PC-3 (cell line): ENCODE measurements around the gene GNL3L.

ENCODE experiments used
- EZH2 ChIP-seq: fragments of 300-600 bp; sonication (generic); IDR thresholded peaks from one replicate; pipeline ENCODE4 v1.6.1; 2017; ENCODE audit warnings: antibody characterized with exemption, mild to moderate bottlenecking, low read length; ENCODE audit not compliant: unreplicated experiment
- TF ChIP-seq, protein P1 (sequence below): fragments of 300-600 bp; sonication (generic); conservative IDR thresholded peaks from 2 replicates; pipeline ENCODE4 v1.5.1; 2017; ENCODE audit warnings: antibody characterized with exemption, low read depth, mild to moderate bottlenecking, low read length

GRCh38 chrX:54529552-54530356 is at the start of gene GNL3L:
- TF ChIP-seq, protein P1, sequence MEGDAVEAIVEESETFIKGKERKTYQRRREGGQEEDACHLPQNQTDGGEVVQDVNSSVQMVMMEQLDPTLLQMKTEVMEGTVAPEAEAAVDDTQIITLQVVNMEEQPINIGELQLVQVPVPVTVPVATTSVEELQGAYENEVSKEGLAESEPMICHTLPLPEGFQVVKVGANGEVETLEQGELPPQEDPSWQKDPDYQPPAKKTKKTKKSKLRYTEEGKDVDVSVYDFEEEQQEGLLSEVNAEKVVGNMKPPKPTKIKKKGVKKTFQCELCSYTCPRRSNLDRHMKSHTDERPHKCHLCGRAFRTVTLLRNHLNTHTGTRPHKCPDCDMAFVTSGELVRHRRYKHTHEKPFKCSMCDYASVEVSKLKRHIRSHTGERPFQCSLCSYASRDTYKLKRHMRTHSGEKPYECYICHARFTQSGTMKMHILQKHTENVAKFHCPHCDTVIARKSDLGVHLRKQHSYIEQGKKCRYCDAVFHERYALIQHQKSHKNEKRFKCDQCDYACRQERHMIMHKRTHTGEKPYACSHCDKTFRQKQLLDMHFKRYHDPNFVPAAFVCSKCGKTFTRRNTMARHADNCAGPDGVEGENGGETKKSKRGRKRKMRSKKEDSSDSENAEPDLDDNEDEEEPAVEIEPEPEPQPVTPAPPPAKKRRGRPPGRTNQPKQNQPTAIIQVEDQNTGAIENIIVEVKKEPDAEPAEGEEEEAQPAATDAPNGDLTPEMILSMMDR, result no peak
- TF ChIP-seq EZH2, result no peak
